Natural killer cell (primary cell): ENCODE results near the gene TNS3. TPM values are rescaled to one million over a fixed set of nuclear protein-coding genes. Genes with fewer than 3 reads are reported as not detected.

Experiments used
- ATAC-seq, 3 donors: fragments of 150-1000 bp in 2 of 3; fragments of 200-7000 bp in 1 of 3; cut with Tn5 transposase; 1 replicate in 1 of 3; 2 replicates in 2 of 3; pipeline ENCODE4 v1.10.0; 2021; ENCODE audit warnings: mild to moderate bottlenecking in 2 of 3, moderate library complexity in 2 of 3
- DNase-seq, 2 donors: peaks; one replicate each; pipeline versions ENCODE4 v3.0.0 to v3.0.0-alpha.2; 2013 to 2021; ENCODE audit warnings: mixed read lengths in 1 of 2
- H3K27ac ChIP-seq: one replicate; pipeline ENCODE4 v1.5.1; 2013; ENCODE audit warnings: mild to moderate bottlenecking, low read length
- H3K27me3 ChIP-seq: one replicate; pipeline ENCODE4 v1.6.1; 2013; ENCODE audit warnings: low read length; ENCODE audit not compliant: control insufficient read depth, insufficient read depth
- H3K36me3 ChIP-seq: one replicate; pipeline ENCODE4 v1.6.1; 2013; ENCODE audit warnings: low read length; ENCODE audit not compliant: control insufficient read depth, insufficient read depth
- H3K4me1 ChIP-seq: one replicate; pipeline ENCODE4 v1.6.1; 2013; ENCODE audit warnings: low read length; ENCODE audit not compliant: control insufficient read depth, insufficient read depth
- H3K4me3 ChIP-seq: one replicate; pipeline ENCODE4 v1.5.1; 2013; ENCODE audit warnings: low read length
- H3K9me3 ChIP-seq: one replicate; pipeline ENCODE4 v1.6.1; 2013; ENCODE audit warnings: low read length; ENCODE audit not compliant: control insufficient read depth, insufficient read depth
- H3K27ac Mint-ChIP-seq, 2 donors: one replicate each; pipeline ENCODE4 v1.8.0; 2022; ENCODE audit warnings: mild to moderate bottlenecking in 2 of 2, mixed read lengths in 2 of 2, moderate library complexity in 1 of 2
- H3K27me3 Mint-ChIP-seq, 2 donors: one replicate each; pipeline ENCODE4 v1.8.0; 2022; ENCODE audit warnings: low read depth in 2 of 2, mixed read lengths in 2 of 2
- H3K36me3 Mint-ChIP-seq: one replicate; pipeline ENCODE4 v1.8.0; 2022; ENCODE audit warnings: mixed read lengths
- H3K4me1 Mint-ChIP-seq, 2 donors: one replicate each; pipeline ENCODE4 v1.8.0; 2022; ENCODE audit warnings: mixed read lengths in 2 of 2
- H3K4me3 Mint-ChIP-seq: one replicate; pipeline ENCODE4 v1.8.0; 2022; ENCODE audit warnings: mild to moderate bottlenecking, moderate library complexity, mixed read lengths
- H3K9me3 Mint-ChIP-seq, 2 donors: one replicate each; pipeline ENCODE4 v1.8.0; 2022; ENCODE audit warnings: mixed read lengths in 2 of 2
- WGBS: methylation state at CpG from one replicate; pipeline ENCODE4 v1.1.7; 2013; ENCODE audit warnings: missing lambda C conversion rate; ENCODE audit not compliant: insufficient coverage; 5-methylcytosine and 5-hydroxymethylcytosine counted together
- intact Hi-C: fragments of 100-400 bp; cut with micrococcal nuclease; formaldehyde crosslinking; loops from one replicate; pipeline ENCODE4 v1.14.2; 2022
- total RNA-seq, 4 donors: library from RNA; stranded (reverse); fragments of 120-200 nt in 1 of 4; gene quantifications; one replicate each; pipeline versions ENCODE4 v1.2.3 to v1.2.4, GENCODE V29; 2013 to 2022
- TF ChIP-seq, protein P1 (sequence below): fragments of 200-600 bp; IDR thresholded peaks from one replicate; pipeline ENCODE4 v1.8.0; 2022; ENCODE audit warnings: antibody characterized with exemption

The TNS3 gene
- total RNA-seq, 3 donors from 2014 or later (not counting 1 experiment from before 2014, with no cell fraction given), result 1.6 to 3.5 (median 2.9) TPM

DNA sequence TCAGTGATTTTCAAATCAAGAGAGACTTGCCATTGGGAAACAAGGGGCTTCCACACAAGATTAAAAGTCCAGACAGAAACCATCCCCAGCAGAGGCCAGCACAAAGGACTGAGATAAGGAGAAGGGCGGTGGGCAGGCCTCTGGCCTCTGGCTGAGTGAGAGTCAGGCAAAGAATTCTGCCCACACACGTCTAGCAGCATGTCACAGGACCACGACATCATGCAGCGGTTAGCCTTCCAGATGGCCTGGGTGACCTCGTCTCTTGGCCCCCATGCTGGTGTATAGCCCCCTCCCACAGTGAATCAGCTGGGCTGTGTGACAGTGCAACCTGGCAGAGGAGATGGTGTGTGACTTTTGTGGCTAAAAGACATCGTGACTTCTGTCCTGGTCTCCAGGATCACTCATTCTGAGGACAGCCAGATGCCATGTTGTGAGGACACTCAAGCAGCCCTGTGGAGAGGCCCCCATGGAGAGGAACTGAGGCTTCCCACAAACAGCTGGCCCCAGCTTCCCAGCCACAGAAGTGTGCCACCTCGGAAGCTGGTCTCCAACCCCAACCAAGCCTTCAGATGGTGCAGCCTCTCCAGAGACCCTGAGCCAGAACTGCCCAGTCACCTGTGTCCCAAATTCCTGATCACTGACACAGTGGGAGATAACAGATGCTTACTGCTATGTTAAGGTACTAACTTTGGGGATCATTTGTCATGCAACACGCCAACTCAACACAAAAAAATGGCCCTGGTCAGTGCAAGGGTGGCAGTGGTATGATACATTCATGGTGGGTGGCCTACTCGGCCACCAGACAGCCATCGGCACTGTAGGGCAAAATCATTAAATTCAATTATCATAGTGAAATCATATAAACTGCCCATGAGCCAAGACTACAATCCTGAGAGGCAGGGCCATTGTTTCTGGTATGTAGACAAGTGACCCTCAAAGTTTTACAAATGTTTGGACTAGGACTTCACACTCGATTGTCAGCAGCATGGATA is 73.2 kb downstream of the TNS3 start:
- Mint-ChIP-seq H3K36me3 (no peaks in the 10 kb centered on the region), H3K4me3 (no peak overlapping the region), H3K27ac (no peak overlapping the region), H3K9me3 (no peaks in the 10 kb centered on the region), H3K27me3 (no peaks in the 10 kb centered on the region), H3K4me1 (no peaks in the 10 kb centered on the region)
- H3K27ac ChIP-seq, result no peak overlapping the region
- intact Hi-C loops, result no loop called here
- no peak for DNase-seq
- no peak overlapping the region for H3K4me3 ChIP-seq
- ATAC-seq, result no peak
- no peaks in the 10 kb centered on the region for H3K4me1 ChIP-seq
- no peaks in the 10 kb centered on the region for H3K9me3 ChIP-seq
- WGBS, result 87% methylated on average over 11 of the region's 11 CpGs
- TF ChIP-seq, protein P1, sequence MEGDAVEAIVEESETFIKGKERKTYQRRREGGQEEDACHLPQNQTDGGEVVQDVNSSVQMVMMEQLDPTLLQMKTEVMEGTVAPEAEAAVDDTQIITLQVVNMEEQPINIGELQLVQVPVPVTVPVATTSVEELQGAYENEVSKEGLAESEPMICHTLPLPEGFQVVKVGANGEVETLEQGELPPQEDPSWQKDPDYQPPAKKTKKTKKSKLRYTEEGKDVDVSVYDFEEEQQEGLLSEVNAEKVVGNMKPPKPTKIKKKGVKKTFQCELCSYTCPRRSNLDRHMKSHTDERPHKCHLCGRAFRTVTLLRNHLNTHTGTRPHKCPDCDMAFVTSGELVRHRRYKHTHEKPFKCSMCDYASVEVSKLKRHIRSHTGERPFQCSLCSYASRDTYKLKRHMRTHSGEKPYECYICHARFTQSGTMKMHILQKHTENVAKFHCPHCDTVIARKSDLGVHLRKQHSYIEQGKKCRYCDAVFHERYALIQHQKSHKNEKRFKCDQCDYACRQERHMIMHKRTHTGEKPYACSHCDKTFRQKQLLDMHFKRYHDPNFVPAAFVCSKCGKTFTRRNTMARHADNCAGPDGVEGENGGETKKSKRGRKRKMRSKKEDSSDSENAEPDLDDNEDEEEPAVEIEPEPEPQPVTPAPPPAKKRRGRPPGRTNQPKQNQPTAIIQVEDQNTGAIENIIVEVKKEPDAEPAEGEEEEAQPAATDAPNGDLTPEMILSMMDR, result no peak
- H3K27me3 ChIP-seq, result no peaks in the 10 kb centered on the region
- H3K36me3 ChIP-seq, result no peaks in the 10 kb centered on the region

DNA sequence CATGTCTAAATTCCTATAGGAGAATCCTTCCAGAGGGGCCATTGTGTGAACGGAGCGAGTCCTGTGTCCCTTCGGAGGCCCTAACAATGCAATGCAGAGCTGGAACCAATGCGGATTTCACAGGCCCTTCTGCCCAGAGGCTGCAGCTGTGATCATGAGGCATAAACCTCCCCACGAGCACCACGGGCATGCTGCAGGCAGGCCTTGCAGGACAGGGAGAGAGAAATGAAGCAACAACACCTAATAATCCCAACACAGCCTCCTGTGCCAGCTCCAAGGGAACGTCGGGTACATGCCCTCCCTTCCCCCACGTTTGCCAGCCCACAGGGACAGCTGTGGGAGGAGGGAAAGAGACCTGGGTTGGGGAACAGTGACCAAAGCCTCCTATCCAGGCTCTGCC is 74.4 kb downstream of the TNS3 start:
- H3K27ac Mint-ChIP-seq, result no peak overlapping the region
- Histone ChIP-seq H3K4me1 (no peaks in the 10 kb centered on the region), H3K27me3 (no peaks in the 10 kb centered on the region), H3K4me3 (no peak overlapping the region), H3K36me3 (no peaks in the 10 kb centered on the region), H3K27ac (no peak overlapping the region), H3K9me3 (no peaks in the 10 kb centered on the region)
- 84% methylated on average over 6 of the region's 9 CpGs for WGBS
- H3K36me3 Mint-ChIP-seq, result no peaks in the 10 kb centered on the region
- H3K9me3 Mint-ChIP-seq, result no peaks in the 10 kb centered on the region
- H3K27me3 Mint-ChIP-seq, result no peaks in the 10 kb centered on the region
- TF ChIP-seq, protein P1, result no peak
- ATAC-seq (no peak), DNase-seq (no peak)
- intact Hi-C loops, result no loop called here
- no peaks in the 10 kb centered on the region for H3K4me1 Mint-ChIP-seq
- H3K4me3 Mint-ChIP-seq, result no peak overlapping the region

DNA sequence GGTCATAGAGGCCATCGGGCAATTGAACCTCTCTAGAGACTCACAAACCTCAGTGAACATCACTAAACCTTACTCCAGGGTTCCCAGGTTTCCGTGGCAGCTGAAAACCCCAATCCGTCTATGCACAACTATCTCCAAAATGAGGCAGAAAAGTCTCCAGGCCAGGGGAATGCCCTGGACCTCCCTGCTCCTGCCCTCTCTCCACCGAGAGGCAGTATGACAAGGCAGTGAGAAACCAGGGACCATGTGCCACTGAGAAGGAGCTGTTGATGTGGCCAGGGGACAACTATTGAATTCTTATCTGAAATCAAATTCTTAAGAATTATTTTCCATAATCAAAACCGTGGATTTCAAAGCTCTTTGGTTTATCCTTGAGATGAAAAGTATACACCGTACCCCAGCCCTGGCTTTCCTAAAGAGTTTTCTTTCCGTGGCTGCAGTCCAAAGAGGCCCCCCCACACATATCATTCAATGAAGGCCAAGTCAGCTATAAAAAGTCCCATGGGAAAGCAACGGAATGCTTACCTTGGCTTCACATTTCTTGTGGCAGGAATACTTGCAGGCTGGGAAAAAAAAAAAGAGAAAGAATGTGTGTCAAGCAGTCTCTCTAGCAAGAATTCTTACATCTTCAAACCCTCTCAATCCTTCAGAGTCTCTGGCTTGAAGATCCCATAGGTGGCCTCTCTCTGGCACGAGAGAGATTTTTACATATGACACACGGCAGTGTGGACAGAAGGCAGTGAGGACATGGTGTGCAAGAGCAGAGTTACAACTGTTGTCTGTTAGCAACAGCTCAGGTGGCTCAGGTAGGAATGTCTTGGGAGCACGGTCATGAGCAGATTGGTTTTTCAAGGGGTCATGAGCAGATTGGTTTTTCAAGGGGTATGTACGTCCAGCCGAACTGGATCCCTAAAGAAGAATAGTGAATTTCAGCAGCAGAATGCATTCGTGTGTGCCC is 75.2 kb downstream of the TNS3 start:
- Histone ChIP-seq H3K4me1 (no peaks in the 10 kb centered on the region), H3K4me3 (no peak overlapping the region), H3K36me3 (no peaks in the 10 kb centered on the region), H3K27me3 (no peaks in the 10 kb centered on the region), H3K27ac (no peak overlapping the region), H3K9me3 (no peaks in the 10 kb centered on the region)
- Mint-ChIP-seq H3K27me3 (no peaks in the 10 kb centered on the region), H3K27ac (no peak overlapping the region), H3K9me3 (no peaks in the 10 kb centered on the region), H3K36me3 (no peaks in the 10 kb centered on the region), H3K4me3 (no peak overlapping the region), H3K4me1 (no peaks in the 10 kb centered on the region)
- DNase-seq (no peak), ATAC-seq (no peak)
- intact Hi-C loops, result no loop called here
- TF ChIP-seq, protein P1, result no peak
- WGBS, result 86% methylated on average over 13 of the region's 14 CpGs
